Astrocyte (in vitro differentiated cells and primary cell): ENCODE measurements around the gene CEACAM21.

Source experiments
- EZH2 ChIP-seq: IDR thresholded peaks from 2 replicates; pipeline ENCODE4 v1.6.1; 2012; ENCODE audit warnings: mild to moderate bottlenecking, low read length, inconsistent platforms; ENCODE audit not compliant: insufficient read depth
- TF ChIP-seq, protein P1 (sequence below): IDR thresholded peaks from 2 replicates; pipeline ENCODE4 v1.5.1; 2011; ENCODE audit warnings: low read depth, mild to moderate bottlenecking, inconsistent platforms, low read length, moderate library complexity; ENCODE audit not compliant: insufficient read depth

DNA sequence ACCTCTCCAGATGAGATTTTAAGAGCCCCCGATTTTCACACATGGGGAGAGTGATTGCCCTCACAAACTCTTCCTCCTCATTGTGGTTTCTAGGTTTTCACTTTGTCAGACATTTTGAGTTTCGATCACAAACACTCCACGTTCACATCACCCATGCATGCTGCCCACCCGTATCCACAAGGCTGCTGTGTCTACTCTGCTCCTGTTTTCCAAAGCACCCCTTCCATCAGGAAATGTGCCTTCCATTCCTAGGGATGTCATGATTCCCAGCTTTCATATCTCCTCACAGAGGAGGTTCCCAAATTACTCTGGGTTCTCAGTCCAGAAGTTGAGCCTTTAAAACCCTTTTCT lies 45.8 kb upstream of the CEACAM21 start:
- TF ChIP-seq, protein P1, sequence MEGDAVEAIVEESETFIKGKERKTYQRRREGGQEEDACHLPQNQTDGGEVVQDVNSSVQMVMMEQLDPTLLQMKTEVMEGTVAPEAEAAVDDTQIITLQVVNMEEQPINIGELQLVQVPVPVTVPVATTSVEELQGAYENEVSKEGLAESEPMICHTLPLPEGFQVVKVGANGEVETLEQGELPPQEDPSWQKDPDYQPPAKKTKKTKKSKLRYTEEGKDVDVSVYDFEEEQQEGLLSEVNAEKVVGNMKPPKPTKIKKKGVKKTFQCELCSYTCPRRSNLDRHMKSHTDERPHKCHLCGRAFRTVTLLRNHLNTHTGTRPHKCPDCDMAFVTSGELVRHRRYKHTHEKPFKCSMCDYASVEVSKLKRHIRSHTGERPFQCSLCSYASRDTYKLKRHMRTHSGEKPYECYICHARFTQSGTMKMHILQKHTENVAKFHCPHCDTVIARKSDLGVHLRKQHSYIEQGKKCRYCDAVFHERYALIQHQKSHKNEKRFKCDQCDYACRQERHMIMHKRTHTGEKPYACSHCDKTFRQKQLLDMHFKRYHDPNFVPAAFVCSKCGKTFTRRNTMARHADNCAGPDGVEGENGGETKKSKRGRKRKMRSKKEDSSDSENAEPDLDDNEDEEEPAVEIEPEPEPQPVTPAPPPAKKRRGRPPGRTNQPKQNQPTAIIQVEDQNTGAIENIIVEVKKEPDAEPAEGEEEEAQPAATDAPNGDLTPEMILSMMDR: no peak
- TF ChIP-seq EZH2: no peak
